HL-60 (cell line): ENCODE data around the gene CSF1.

Experiments
- POLR2AphosphoS5 ChIP-seq: IDR thresholded peaks from 2 replicates; pipeline ENCODE4 v1.6.1; 2012; ENCODE audit warnings: low read depth
- TF ChIP-seq, protein P1 (sequence below): IDR thresholded peaks from one replicate; pipeline ENCODE4 v1.5.1; 2011; ENCODE audit warnings: low read length, control low read depth, inconsistent platforms; ENCODE audit not compliant: insufficient read depth
- TF ChIP-seq, protein P2 (sequence below): IDR thresholded peaks from 2 replicates; pipeline ENCODE4 v1.6.1; 2012; ENCODE audit warnings: low read depth; ENCODE audit not compliant: insufficient replicate concordance

DNA sequence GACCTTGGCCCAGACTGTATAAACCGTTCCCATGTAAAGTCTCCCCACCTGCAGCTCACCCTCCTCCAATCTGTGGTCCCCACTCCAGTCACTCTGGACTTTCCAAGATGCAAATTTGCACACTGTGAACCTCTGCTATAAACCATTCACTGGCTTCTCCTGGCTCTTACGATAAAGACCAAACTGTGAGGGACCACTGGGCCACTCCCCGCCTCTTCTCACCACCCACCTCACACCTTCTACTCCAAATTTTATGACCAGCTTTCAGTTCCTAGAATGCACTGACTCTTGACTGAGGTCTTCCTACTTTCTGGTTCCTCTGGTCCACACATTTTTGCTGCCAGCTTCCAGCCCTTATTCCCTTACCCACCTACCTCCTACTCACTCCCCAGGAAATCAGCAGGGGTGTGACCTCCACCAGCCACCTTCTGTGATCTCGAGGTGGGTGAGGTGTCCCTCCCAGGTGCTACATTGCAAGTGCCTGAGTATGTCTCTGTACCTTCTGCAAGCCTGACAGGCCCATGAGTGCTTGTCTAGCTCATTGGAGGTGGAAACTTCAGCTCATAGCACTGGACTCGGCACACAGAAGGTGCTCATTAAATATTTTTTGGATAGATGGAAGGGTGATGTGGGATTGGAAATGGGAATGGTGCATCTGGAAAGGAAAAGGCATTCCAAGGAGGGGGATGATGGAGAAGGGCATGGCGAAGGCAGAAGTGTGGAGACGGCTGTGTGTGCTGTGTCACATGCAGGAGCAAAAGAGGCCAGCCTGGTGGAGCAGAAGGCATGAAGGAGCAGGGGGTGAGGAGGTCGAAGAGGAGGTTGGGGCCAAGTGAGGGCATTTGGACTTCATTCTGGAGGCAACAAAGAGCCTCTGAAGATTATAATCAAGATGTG, 15.6 kb upstream of the CSF1 start:
- TF ChIP-seq, protein P1, sequence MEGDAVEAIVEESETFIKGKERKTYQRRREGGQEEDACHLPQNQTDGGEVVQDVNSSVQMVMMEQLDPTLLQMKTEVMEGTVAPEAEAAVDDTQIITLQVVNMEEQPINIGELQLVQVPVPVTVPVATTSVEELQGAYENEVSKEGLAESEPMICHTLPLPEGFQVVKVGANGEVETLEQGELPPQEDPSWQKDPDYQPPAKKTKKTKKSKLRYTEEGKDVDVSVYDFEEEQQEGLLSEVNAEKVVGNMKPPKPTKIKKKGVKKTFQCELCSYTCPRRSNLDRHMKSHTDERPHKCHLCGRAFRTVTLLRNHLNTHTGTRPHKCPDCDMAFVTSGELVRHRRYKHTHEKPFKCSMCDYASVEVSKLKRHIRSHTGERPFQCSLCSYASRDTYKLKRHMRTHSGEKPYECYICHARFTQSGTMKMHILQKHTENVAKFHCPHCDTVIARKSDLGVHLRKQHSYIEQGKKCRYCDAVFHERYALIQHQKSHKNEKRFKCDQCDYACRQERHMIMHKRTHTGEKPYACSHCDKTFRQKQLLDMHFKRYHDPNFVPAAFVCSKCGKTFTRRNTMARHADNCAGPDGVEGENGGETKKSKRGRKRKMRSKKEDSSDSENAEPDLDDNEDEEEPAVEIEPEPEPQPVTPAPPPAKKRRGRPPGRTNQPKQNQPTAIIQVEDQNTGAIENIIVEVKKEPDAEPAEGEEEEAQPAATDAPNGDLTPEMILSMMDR = no peak
- no peak for TF ChIP-seq POLR2AphosphoS5
- TF ChIP-seq, protein P2, sequence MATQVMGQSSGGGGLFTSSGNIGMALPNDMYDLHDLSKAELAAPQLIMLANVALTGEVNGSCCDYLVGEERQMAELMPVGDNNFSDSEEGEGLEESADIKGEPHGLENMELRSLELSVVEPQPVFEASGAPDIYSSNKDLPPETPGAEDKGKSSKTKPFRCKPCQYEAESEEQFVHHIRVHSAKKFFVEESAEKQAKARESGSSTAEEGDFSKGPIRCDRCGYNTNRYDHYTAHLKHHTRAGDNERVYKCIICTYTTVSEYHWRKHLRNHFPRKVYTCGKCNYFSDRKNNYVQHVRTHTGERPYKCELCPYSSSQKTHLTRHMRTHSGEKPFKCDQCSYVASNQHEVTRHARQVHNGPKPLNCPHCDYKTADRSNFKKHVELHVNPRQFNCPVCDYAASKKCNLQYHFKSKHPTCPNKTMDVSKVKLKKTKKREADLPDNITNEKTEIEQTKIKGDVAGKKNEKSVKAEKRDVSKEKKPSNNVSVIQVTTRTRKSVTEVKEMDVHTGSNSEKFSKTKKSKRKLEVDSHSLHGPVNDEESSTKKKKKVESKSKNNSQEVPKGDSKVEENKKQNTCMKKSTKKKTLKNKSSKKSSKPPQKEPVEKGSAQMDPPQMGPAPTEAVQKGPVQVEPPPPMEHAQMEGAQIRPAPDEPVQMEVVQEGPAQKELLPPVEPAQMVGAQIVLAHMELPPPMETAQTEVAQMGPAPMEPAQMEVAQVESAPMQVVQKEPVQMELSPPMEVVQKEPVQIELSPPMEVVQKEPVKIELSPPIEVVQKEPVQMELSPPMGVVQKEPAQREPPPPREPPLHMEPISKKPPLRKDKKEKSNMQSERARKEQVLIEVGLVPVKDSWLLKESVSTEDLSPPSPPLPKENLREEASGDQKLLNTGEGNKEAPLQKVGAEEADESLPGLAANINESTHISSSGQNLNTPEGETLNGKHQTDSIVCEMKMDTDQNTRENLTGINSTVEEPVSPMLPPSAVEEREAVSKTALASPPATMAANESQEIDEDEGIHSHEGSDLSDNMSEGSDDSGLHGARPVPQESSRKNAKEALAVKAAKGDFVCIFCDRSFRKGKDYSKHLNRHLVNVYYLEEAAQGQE = no peak
